Measurements from ENCODE around the gene DNAJB8.

DNAJB8 gene

GRCh38 chr3:128493570-128494366 is 27.1 kb upstream of the DNAJB8 start:
- no peak for DNase-seq (ENCODE audit: low spot score)

GRCh38 chr3:128492671-128493569 is 26.2 kb upstream of the DNAJB8 start, which contains the start of gene GATA2:
Gene GATA2, minus strand, starts transcription at chr3:128493201. Its CDS starts 6,170 bp downstream, at chr3:128487031.
- DNase-seq (ENCODE audit: low spot score), result peak; percentile 27

- DNase-seq (ENCODE audit: low spot score), result peak; percentile 14
Observed at GRCh38 chr3:128491941-128492670, 25.4 kb upstream of the DNAJB8 start.

- DNase-seq (ENCODE audit: low spot score), result no peak
Observed at GRCh38 chr3:128491691-128491940, 24.9 kb upstream of the DNAJB8 start.

- DNase-seq (ENCODE audit: low spot score), result peak; percentile 9
Observed at GRCh38 chr3:128490915-128491690, 24.4 kb upstream of the DNAJB8 start.

- DNase-seq (ENCODE audit: low spot score), result no peak
Observed at GRCh38 chr3:128490650-128490914, 23.9 kb upstream of the DNAJB8 start.

GRCh38 chr3:128489927-128490649 is 23.4 kb upstream of the DNAJB8 start:
- DNase-seq (ENCODE audit: low spot score), result peak; percentile 25

GRCh38 chr3:128489674-128489926 is 22.9 kb upstream of the DNAJB8 start:
- DNase-seq (ENCODE audit: low spot score), result no peak

- DNase-seq (ENCODE audit: low spot score), result no peak
Observed at GRCh38 chr3:128488991-128489673, 22.4 kb upstream of the DNAJB8 start.

GRCh38 chr3:128488636-128488990 is 21.9 kb upstream of the DNAJB8 start:
- DNase-seq (ENCODE audit: low spot score), result no peak

- DNase-seq (ENCODE audit: low spot score), result peak; percentile 60
Observed at GRCh38 chr3:128487813-128488635, 21.3 kb upstream of the DNAJB8 start.

GRCh38 chr3:128487538-128487812 is 20.8 kb upstream of the DNAJB8 start:
- no peak for DNase-seq (ENCODE audit: low spot score)

- no peak for DNase-seq (ENCODE audit: low spot score)
Observed at GRCh38 chr3:128486681-128487537, 20.2 kb upstream of the DNAJB8 start.

GRCh38 chr3:128486205-128486628 is 19.5 kb upstream of the DNAJB8 start:
- no peak for DNase-seq (ENCODE audit: low spot score)

GRCh38 chr3:128485282-128486204 is 18.9 kb upstream of the DNAJB8 start:
- no peak for DNase-seq (ENCODE audit: low spot score)

GRCh38 chr3:128484404-128485281 is 18.0 kb upstream of the DNAJB8 start:
- no peak for DNase-seq (ENCODE audit: low spot score)

GRCh38 chr3:128483657-128484403 is 17.1 kb upstream of the DNAJB8 start:
- DNase-seq (ENCODE audit: low spot score), result no peak
